ENCODE measurements around the gene MPV17L2.

The MPV17L2 gene

DNA sequence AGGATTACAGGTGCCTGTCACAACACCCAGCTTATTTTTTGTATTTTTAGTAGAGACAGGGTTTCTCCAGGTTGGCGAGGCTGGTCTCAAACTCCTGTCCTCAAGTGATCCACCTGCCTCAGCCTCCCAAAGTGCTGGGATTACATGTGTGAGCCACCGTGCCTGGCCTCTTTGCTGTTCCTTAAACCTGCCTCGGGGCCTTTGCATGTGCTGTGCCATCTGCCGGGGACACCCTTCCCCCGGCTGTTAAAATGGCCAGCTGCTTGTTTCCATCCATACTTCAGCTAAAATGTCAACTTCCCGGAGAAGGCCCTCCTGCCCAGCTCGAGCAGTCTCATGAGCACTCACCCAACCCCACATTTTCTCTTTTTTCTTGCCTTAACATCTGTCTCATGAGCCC lies 52.3 kb downstream of the MPV17L2 start:
- no peak for DNase-seq
